GM18858 (cell line): Measurements from ENCODE around the gene SLC30A4.
"Not testable (repeated sequence)": the region's sequence is repeated elsewhere in the genome, so short reads cannot be mapped to it uniquely, and the experiment has no call there.

Experiments used
- ATAC-seq: cut with Tn5 transposase; IDR thresholded peaks from one replicate; pipeline ENCODE4 v1.9.1; 2021; ENCODE audit not compliant: unreplicated experiment

Gene SLC30A4

GRCh38 chr15:45510758-45511280, 11.7 kb downstream of the SLC30A4 start:
- ATAC-seq = no peak

- ATAC-seq = not testable (repeated sequence)
Observed at GRCh38 chr15:45507143-45507542, 15.4 kb downstream of the SLC30A4 start.

GRCh38 chr15:45499426-45499825, 23.1 kb downstream of the SLC30A4 start:
- ATAC-seq = no peak

- no peak for ATAC-seq
Observed at GRCh38 chr15:45498701-45499100, 23.9 kb downstream of the SLC30A4 start.

- ATAC-seq = no peak
Observed at GRCh38 chr15:45497261-45497660, 25.3 kb downstream of the SLC30A4 start.

DNA sequence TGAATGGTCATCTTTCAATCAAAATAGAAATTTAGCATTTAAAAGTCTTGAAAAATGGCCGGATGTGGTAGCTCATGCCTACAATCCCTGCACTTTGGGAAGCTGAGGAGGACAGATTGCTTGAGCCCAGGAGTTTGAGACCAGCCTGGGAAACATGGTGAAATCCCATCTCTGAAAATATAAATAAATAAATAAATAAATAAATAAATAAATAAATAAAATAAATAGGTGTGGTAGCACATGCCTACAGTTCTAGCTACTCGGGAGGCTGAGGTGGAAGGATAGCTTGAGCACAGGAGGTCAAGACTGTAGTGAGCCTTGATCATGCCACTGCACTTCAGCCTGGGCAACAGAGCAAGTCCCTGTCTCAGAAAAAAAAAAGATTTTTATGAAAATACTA, 25.9 kb downstream of the SLC30A4 start:
- ATAC-seq = no peak

GRCh38 chr15:45495588-45495987, 27.0 kb downstream of the SLC30A4 start:
- no peak for ATAC-seq

- ATAC-seq = no peak
Observed at GRCh38 chr15:45489690-45490238, 32.8 kb downstream of the SLC30A4 start.

DNA sequence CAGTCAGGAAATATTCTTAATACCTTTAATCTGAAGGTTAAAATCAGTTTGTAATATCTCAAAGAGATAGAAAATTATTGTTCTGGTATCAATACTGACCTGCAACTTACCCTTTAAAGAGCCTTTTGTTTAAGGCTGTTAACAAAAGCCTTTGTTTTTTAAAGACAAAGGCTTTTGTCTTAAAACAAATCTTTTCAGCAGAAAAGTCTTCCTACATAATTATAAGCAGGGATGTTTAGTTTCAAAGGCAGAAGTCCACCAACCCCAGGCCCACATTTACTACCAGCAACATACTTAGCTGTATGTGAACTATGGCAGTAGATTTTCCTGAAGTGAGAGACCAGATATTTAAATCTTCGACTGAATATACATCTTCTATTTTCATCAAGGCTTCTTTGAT, 36.2 kb downstream of the SLC30A4 start:
- no peak for ATAC-seq

DNA sequence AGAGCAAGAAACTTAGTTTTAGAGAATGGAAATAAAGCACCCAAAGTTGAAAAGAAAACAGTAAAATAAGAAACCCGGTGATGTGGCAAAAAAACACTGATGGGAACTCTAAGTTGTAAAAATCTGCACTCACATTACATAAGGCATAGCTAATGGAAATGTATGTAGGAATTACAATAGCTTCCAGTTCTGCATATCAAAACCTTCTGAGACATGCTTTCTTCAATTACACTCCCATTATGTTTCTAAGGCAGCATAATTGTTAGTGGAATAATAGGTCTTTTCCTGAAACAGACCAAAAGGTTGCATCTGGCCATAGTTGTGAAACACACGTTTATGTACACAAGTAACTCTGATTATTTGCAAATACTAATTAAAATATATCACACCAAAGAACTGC, 41.4 kb downstream of the SLC30A4 start:
- ATAC-seq = no peak

GRCh38 chr15:45476410-45476809, 46.1 kb downstream of the SLC30A4 start:
- ATAC-seq = no peak

GRCh38 chr15:45474799-45475198, 47.8 kb downstream of the SLC30A4 start:
- ATAC-seq = no peak

DNA sequence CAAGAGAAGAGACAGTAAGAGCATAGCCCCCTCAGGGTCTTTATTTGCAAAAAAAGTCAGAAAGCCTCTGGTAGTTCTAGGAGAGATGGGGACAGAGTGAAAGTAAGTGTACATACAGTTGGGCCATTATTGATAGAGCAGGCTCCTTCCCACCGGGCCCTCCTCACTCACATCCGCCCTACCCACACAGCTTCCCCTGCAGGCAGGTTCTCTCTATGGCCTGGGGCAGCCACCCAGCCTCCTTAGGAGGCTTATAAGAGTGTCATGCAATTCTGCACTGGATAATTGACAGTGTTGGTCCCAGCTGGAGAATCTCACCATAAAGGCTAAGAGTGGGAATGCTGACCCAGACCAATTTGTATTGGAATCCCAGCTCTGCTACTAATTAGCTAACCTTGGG, 49.5 kb downstream of the SLC30A4 start:
- ATAC-seq = no peak

GRCh38 chr15:45471151-45471550, 51.4 kb downstream of the SLC30A4 start:
- ATAC-seq = no peak

- no peak for ATAC-seq
Observed at GRCh38 chr15:45469441-45469840, 53.1 kb downstream of the SLC30A4 start.

GRCh38 chr15:45469027-45469426, 53.5 kb downstream of the SLC30A4 start:
- no peak for ATAC-seq

DNA sequence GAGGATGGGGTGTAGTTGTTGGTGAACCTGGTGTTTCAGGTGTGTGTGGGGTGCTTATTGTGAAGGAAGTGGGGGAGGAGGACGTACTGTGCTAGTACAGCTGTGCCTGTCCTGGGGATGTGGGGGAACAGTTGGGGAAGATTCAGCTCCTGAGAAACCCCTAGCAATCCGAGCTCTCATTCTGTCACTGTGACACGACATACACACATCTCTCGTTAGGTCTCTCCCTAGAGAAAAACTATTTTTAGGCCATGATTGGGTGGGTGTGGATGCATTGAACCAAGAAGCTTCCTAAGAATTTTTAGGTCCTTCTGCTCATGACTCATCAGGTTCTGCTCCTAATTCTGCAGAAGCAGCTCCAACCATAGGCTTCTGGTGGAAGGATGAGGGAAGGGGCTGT, 54.3 kb downstream of the SLC30A4 start:
- ATAC-seq = no peak

GRCh38 chr15:45458746-45459403, 63.7 kb downstream of the SLC30A4 start:
- no peak for ATAC-seq

GRCh38 chr15:45457641-45458539, 64.7 kb downstream of the SLC30A4 start:
- no peak for ATAC-seq

- no peak for ATAC-seq
Observed at GRCh38 chr15:45457220-45457619, 65.3 kb downstream of the SLC30A4 start.

GRCh38 chr15:45456212-45457106, 66.1 kb downstream of the SLC30A4 start:
- ATAC-seq = no peak
